HG02885 (cell line): ENCODE measurements around the gene PRKN.

ENCODE experiments used
- ATAC-seq: cut with Tn5 transposase; IDR thresholded peaks from one replicate; pipeline ENCODE4 v1.9.1; 2021; ENCODE audit warnings: mild to moderate bottlenecking; ENCODE audit not compliant: unreplicated experiment, poor library complexity

PRKN gene

GRCh38 chr6:162173466-162173865 lies 554.1 kb downstream of the PRKN start:
- ATAC-seq: no peak

GRCh38 chr6:162165479-162165878 lies 562.1 kb downstream of the PRKN start:
- no peak for ATAC-seq

GRCh38 chr6:162157167-162157870 lies 570.2 kb downstream of the PRKN start:
- ATAC-seq: no peak

GRCh38 chr6:162156146-162156545 lies 571.4 kb downstream of the PRKN start:
- ATAC-seq: no peak

- ATAC-seq: no peak
These were observed 572.6 kb downstream of the PRKN start for GRCh38 chr6:162154930-162155329.

GRCh38 chr6:162154001-162154400 lies 573.6 kb downstream of the PRKN start:
- no peak for ATAC-seq

- no peak for ATAC-seq
These were observed 574.4 kb downstream of the PRKN start for GRCh38 chr6:162153120-162153519.

GRCh38 chr6:162151021-162151665 lies 576.4 kb downstream of the PRKN start:
- no peak for ATAC-seq

GRCh38 chr6:162150295-162150694 lies 577.3 kb downstream of the PRKN start:
- no peak for ATAC-seq

- no peak for ATAC-seq
These were observed 577.8 kb downstream of the PRKN start for GRCh38 chr6:162149786-162150185.

- ATAC-seq: no peak
These were observed 579.8 kb downstream of the PRKN start for GRCh38 chr6:162147805-162148204.

- no peak for ATAC-seq
These were observed 580.3 kb downstream of the PRKN start for GRCh38 chr6:162147281-162147680.

GRCh38 chr6:162140251-162140852 lies 587.2 kb downstream of the PRKN start:
- ATAC-seq: no peak

GRCh38 chr6:162125659-162126058 lies 601.9 kb downstream of the PRKN start:
- ATAC-seq: no peak

GRCh38 chr6:162124710-162125435 lies 602.7 kb downstream of the PRKN start:
- no peak for ATAC-seq

- ATAC-seq: no peak
These were observed 603.8 kb downstream of the PRKN start for GRCh38 chr6:162123797-162124196.

GRCh38 chr6:162119341-162119740 lies 608.2 kb downstream of the PRKN start:
- no peak for ATAC-seq

GRCh38 chr6:162118706-162119105 lies 608.9 kb downstream of the PRKN start:
- no peak for ATAC-seq

GRCh38 chr6:162116902-162117525 lies 610.6 kb downstream of the PRKN start:
- no peak for ATAC-seq

GRCh38 chr6:162109480-162110050 lies 618.0 kb downstream of the PRKN start:
- no peak for ATAC-seq
